GM20000 (cell line): ENCODE data around the gene KLHL2.

ENCODE experiments used
- DNase-seq: peaks from one replicate; pipeline ENCODE4 v3.0.0; 2012; ENCODE audit warnings: low spot score
- CTCF ChIP-seq: IDR thresholded peaks from 2 replicates; pipeline ENCODE4 v1.5.1; 2012; ENCODE audit warnings: mild to moderate bottlenecking, control low read depth; ENCODE audit errors: extremely low read depth, missing control alignments

Gene KLHL2

GRCh38 chr4:165288639-165289422 is 81.5 kb downstream of the KLHL2 start:
- no peak for DNase-seq
- no peak for TF ChIP-seq CTCF

GRCh38 chr4:165289423-165289785 is 82.0 kb downstream of the KLHL2 start:
- no peak for DNase-seq
- no peak for TF ChIP-seq CTCF

GRCh38 chr4:165293061-165293460 is 85.7 kb downstream of the KLHL2 start:
- no peak for TF ChIP-seq CTCF
- no peak for DNase-seq

GRCh38 chr4:165293927-165294649 is 86.7 kb downstream of the KLHL2 start:
- TF ChIP-seq CTCF, result no peak
- no peak for DNase-seq

- TF ChIP-seq CTCF, result no peak
- peak; percentile 25 for DNase-seq
These were observed 87.5 kb downstream of the KLHL2 start for GRCh38 chr4:165294907-165295306.

- DNase-seq, result no peak
- TF ChIP-seq CTCF, result no peak
These were observed 90.3 kb downstream of the KLHL2 start for GRCh38 chr4:165297626-165298025.

GRCh38 chr4:165299399-165300060 is 92.2 kb downstream of the KLHL2 start:
- TF ChIP-seq CTCF, result no peak
- DNase-seq, result no peak
